ENCODE data around the gene COL25A1. TPM values are rescaled to one million over a fixed set of nuclear protein-coding genes. Genes with fewer than 3 reads are reported as not detected.

The COL25A1 gene
- total RNA-seq, 1 experiment from 2014 or later, result 4.2 TPM

GRCh38 chr4:109126856-109127255, 175.6 kb downstream of the COL25A1 start:
- H2AK5ac ChIP-seq (ENCODE audit: insufficient read length, low read length), result no peak overlapping the region
- H3K14ac ChIP-seq (ENCODE audit: insufficient read depth, low read length), result no peak overlapping the region
- no peak overlapping the region for H3K4ac ChIP-seq (ENCODE audit: low read depth, low read length)
- no peaks in the 10 kb centered on the region for H3K9me3 ChIP-seq (ENCODE audit: control insufficient read depth, low read depth, low read length)
- no peaks in the 10 kb centered on the region for H3K23me2 ChIP-seq (ENCODE audit: insufficient read length, low read depth, low read length, poor library complexity, severe bottlenecking)
- TF ChIP-seq CTCF (conservative IDR thresholded peaks at IDR 0.05), result no peak
- WGBS (ENCODE audit: extremely low coverage, insufficient read length, low lambda C conversion rate), result 100% methylated on average over 1 of the region's 2 CpGs
- H3K4me1 ChIP-seq (ENCODE audit: insufficient read depth, low read length), result no peaks in the 10 kb centered on the region; the same call in 1 of the 2 replicates
- no peak overlapping the region for H3K9ac ChIP-seq (ENCODE audit: extremely low read depth, insufficient read length, low read length)
- H3K4me1 Mint-ChIP-seq, result peaks cover 10 to 18% of the 10 kb centered on the region in 2 experiments
- no peak overlapping the region for H2BK20ac ChIP-seq (ENCODE audit: low read depth, low read length, poor library complexity, severe bottlenecking)
- no peaks in the 10 kb centered on the region for H3K36me3 Mint-ChIP-seq (ENCODE audit: insufficient read depth in 1 of 3, low read depth in 3 of 3)
- no peaks in the 10 kb centered on the region for H3K27me3 ChIP-seq (ENCODE audit: insufficient read depth, low read length)
- H2BK15ac ChIP-seq (ENCODE audit: low read depth, low read length), result no peak overlapping the region
- H3T11ph ChIP-seq (ENCODE audit: low read length), result no peak overlapping the region
- H3K4me3 Mint-ChIP-seq, result no peak overlapping the region
- H3K79me2 ChIP-seq (ENCODE audit: insufficient read depth, low read length), result no peaks in the 10 kb centered on the region
- no peaks in the 10 kb centered on the region for H3K27me3 Mint-ChIP-seq (ENCODE audit: low read depth)
- H3K56ac ChIP-seq (ENCODE audit: insufficient read length, low read depth, low read length), result no peak overlapping the region
- H4K8ac ChIP-seq (replicated peaks; ENCODE audit: insufficient read length, low read depth, low read length), result no peak overlapping the region
- DNase-seq, result no peak
- H3K27ac ChIP-seq (ENCODE audit: insufficient read length, low read depth, low read length), result no peak overlapping the region
- no peak overlapping the region for H4K5ac ChIP-seq (ENCODE audit: insufficient read length, low read depth, low read length)
- no peaks in the 10 kb centered on the region for H4K20me1 ChIP-seq (ENCODE audit: control insufficient read depth, insufficient read depth, insufficient read length)
- H3K27ac Mint-ChIP-seq, result no peak overlapping the region
- no peak overlapping the region for H3K18ac ChIP-seq (ENCODE audit: insufficient read length, low read depth, low read length)
- H3K9me3 Mint-ChIP-seq, result no peaks in the 10 kb centered on the region
- no peak overlapping the region for H3K4me2 ChIP-seq (ENCODE audit: insufficient read depth, insufficient read length, low read length)
- H2BK5ac ChIP-seq (ENCODE audit: insufficient read length, low read length), result no peak overlapping the region
- H2AFZ ChIP-seq (ENCODE audit: low read length), result no peak overlapping the region
- no peaks in the 10 kb centered on the region for H3K79me1 ChIP-seq (ENCODE audit: insufficient read depth, low read depth, low read length, poor library complexity, severe bottlenecking)
- H2BK12ac ChIP-seq (ENCODE audit: insufficient read length, low read depth, low read length), result no peak overlapping the region
- no peak overlapping the region for H2BK120ac ChIP-seq (ENCODE audit: low read depth, low read length, poor library complexity, severe bottlenecking)
- H3K23ac ChIP-seq (ENCODE audit: insufficient read length, low read depth, low read length), result no peak overlapping the region
- H4K91ac ChIP-seq (ENCODE audit: insufficient read length, low read depth, low read length), result no peak overlapping the region
